A549 (cell line): ENCODE data around the gene VPS52. TPM values are rescaled to one million over a fixed set of nuclear protein-coding genes. Genes with fewer than 3 reads are reported as not detected.

Experiments
- ATAC-seq, 2 experiments: fragments of 200-7000 bp in 1 of 2; fragments of >200 bp in 1 of 2; cut with Nextera tagmentation in 1 of 2; cut with Tn5 transposase in 1 of 2; 3 replicates each; pipeline versions ENCODE4 v1.8.0 to v1.9.1; 2018 to 2020; ENCODE audit warnings: mild to moderate bottlenecking in 1 of 2, moderate library complexity in 1 of 2
- CTCF ChIA-PET: fragments of 300-600 bp; sonication (Branson Sonifier 250); formaldehyde crosslinking; extraction: SDS; loops from one replicate; lab custom pipeline; 2021; ENCODE audit warnings: antibody characterized with exemption, inconsistent platforms; lab: Yijun Ruan, JAX
- POLR2A ChIA-PET: fragments of 350-600 bp; formaldehyde crosslinking; extraction: SDS; loops from one replicate; lab custom pipeline; 2021; ENCODE audit warnings: antibody characterized with exemption, inconsistent platforms; lab: Yijun Ruan, JAX
- DNase-seq, 2 experiments: peaks; one replicate each; pipeline versions ENCODE4 v3.0.0 to v3.0.0-alpha.2; 2011 to 2016; ENCODE audit warnings: low read depth in 1 of 2, low spot score in 1 of 2
- FAIRE-seq: peaks from 2 replicates; lab custom pipeline; 2011; peaks lifted over from hg19 to GRCh38; lab: Jason Lieb, UNC
- H3K27ac ChIP-seq, 2 experiments: fragments of >200 bp; sonication (Bioruptor Twin); formaldehyde crosslinking; 3 replicates each; pipeline ENCODE4 v1.5.1; 2016 to 2017
- H3K4me1 ChIP-seq: fragments of >200 bp; sonication (Bioruptor Twin); formaldehyde crosslinking; 3 replicates; pipeline ENCODE4 v1.6.1; 2016
- H3K4me2 ChIP-seq: fragments of >200 bp; sonication (Bioruptor Twin); formaldehyde crosslinking; 3 replicates; pipeline ENCODE4 v1.6.1; 2016
- H3K4me3 ChIP-seq: fragments of >200 bp; sonication (Bioruptor Twin); formaldehyde crosslinking; 3 replicates; pipeline ENCODE4 v1.5.1; 2016
- H3K9me3 ChIP-seq: fragments of >200 bp; sonication (Bioruptor Twin); formaldehyde crosslinking; 3 replicates; pipeline ENCODE4 v1.6.1; 2016
- CBX2 ChIP-seq: fragments of 200-600 bp; sonication (generic); IDR thresholded peaks from 2 replicates; pipeline ENCODE4 v1.6.1; 2016; ENCODE audit warnings: low read depth, mild to moderate bottlenecking, borderline replicate concordance
- CBX8 ChIP-seq: fragments of 200-600 bp; sonication (generic); IDR thresholded peaks from 2 replicates; pipeline ENCODE4 v1.6.1; 2016
- CEBPB ChIP-seq, 2 experiments: fragments of >200 bp in 1 of 2; sonication (Bioruptor Twin) in 1 of 2; formaldehyde crosslinking in 1 of 2; IDR thresholded peaks; 2 replicates each; pipeline ENCODE4 v1.6.1; 2012 to 2016
- CHD4 ChIP-seq: fragments of 200-600 bp; sonication (generic); IDR thresholded peaks from 2 replicates; pipeline ENCODE4 v1.6.1; 2016; ENCODE audit warnings: antibody characterized with exemption, mild to moderate bottlenecking, borderline replicate concordance
- EHF ChIP-seq: fragments of 250-450 bp; sonication (Bioruptor Pico); IDR thresholded peaks from 2 replicates; pipeline ENCODE4 v1.5.0; 2020; ENCODE audit warnings: mild to moderate bottlenecking
- EHMT2 ChIP-seq: fragments of 200-600 bp; sonication (generic); IDR thresholded peaks from 2 replicates; pipeline ENCODE4 v1.6.1; 2016; ENCODE audit warnings: antibody characterized with exemption, low read depth, mild to moderate bottlenecking, moderate library complexity
- EP300 ChIP-seq, 2 experiments: fragments of >200 bp; sonication (Bioruptor Twin); formaldehyde crosslinking; IDR thresholded peaks; 2 replicates in 1 of 2; 3 replicates in 1 of 2; pipeline ENCODE4 v1.6.1; 2016 to 2017
- FOSL2 ChIP-seq, 2 experiments: fragments of 450-650 bp in 1 of 2; fragments of >200 bp in 1 of 2; sonication (Bioruptor Twin) in 1 of 2; formaldehyde crosslinking; IDR thresholded peaks; 2 replicates each; pipeline versions ENCODE4 v1.5.0 to v1.6.1; 2016 to 2020; ENCODE audit warnings: mild to moderate bottlenecking in 1 of 2, moderate library complexity in 1 of 2
- HDAC2 ChIP-seq: fragments of 200-600 bp; sonication (generic); IDR thresholded peaks from 2 replicates; pipeline ENCODE4 v1.6.1; 2016
- HEYL ChIP-seq: fragments of 250-450 bp; sonication (Bioruptor Pico); IDR thresholded peaks from 2 replicates; pipeline ENCODE4 v1.8.0; 2021; ENCODE audit warnings: mild to moderate bottlenecking, moderate library complexity
- HOXB13 ChIP-seq: fragments of 250-450 bp; sonication (Bioruptor Pico); IDR thresholded peaks from 2 replicates; pipeline ENCODE4 v1.5.0; 2020; ENCODE audit warnings: low read depth, mild to moderate bottlenecking, moderate library complexity
- JUN ChIP-seq, 2 experiments: fragments of >200 bp; sonication (Bioruptor Twin); formaldehyde crosslinking; IDR thresholded peaks; 2 replicates in 1 of 2; 3 replicates in 1 of 2; pipeline ENCODE4 v1.6.1; 2016 to 2017
- JUNB ChIP-seq: fragments of >200 bp; sonication (Bioruptor Twin); formaldehyde crosslinking; IDR thresholded peaks from 2 replicates; pipeline ENCODE4 v1.6.1; 2016
- KDM1A ChIP-seq: fragments of 200-600 bp; sonication (generic); IDR thresholded peaks from 2 replicates; pipeline ENCODE4 v1.6.1; 2016; ENCODE audit warnings: low read depth, mild to moderate bottlenecking
- KDM5A ChIP-seq: fragments of 200-600 bp; sonication (generic); IDR thresholded peaks from 2 replicates; pipeline ENCODE4 v1.6.1; 2016; ENCODE audit warnings: antibody characterized with exemption, mild to moderate bottlenecking
- MAZ ChIP-seq: fragments of 150-350 bp; IDR thresholded peaks from 2 replicates; pipeline ENCODE4 v1.6.1; 2014; ENCODE audit warnings: antibody characterized with exemption, low read depth, low read length, borderline replicate concordance
- NPAS2 ChIP-seq: fragments of 250-450 bp; sonication (Bioruptor Pico); IDR thresholded peaks from 2 replicates; pipeline ENCODE4 v1.8.0; 2022; ENCODE audit warnings: mild to moderate bottlenecking, moderate library complexity, borderline replicate concordance
- POLR2A ChIP-seq: IDR thresholded peaks from 2 replicates; pipeline ENCODE4 v1.6.1; 2012; ENCODE audit warnings: mild to moderate bottlenecking, low read length
- POLR2AphosphoS2 ChIP-seq: conservative IDR thresholded peaks from 2 replicates; pipeline ENCODE4 v1.6.1; 2012; ENCODE audit warnings: low read length, improper control_type of control experiment, inconsistent platforms
- RCOR1 ChIP-seq: fragments of 150-350 bp; IDR thresholded peaks from 2 replicates; pipeline ENCODE4 v1.6.1; 2014; ENCODE audit warnings: antibody characterized with exemption, low read length, low read depth
- RNF2 ChIP-seq: fragments of 200-600 bp; sonication (generic); IDR thresholded peaks from 2 replicates; pipeline ENCODE4 v1.6.1; 2016; ENCODE audit warnings: low read depth, mild to moderate bottlenecking, antibody characterized with exemption, moderate library complexity, borderline replicate concordance
- SMC3 ChIP-seq: fragments of >200 bp; sonication (Bioruptor Twin); formaldehyde crosslinking; IDR thresholded peaks from 3 replicates; pipeline ENCODE4 v1.6.1; 2018; ENCODE audit warnings: inconsistent platforms
- SREBF2 ChIP-seq: fragments of 450-650 bp; IDR thresholded peaks from 2 replicates; pipeline ENCODE4 v1.6.1; 2014; ENCODE audit warnings: mild to moderate bottlenecking, moderate library complexity
- TFCP2L1 ChIP-seq: fragments of 250-450 bp; sonication (Bioruptor Pico); IDR thresholded peaks from 2 replicates; pipeline ENCODE4 v1.5.0; 2021; ENCODE audit warnings: mild to moderate bottlenecking
- TP53 ChIP-seq: fragments of 250-450 bp; sonication (Bioruptor Pico); IDR thresholded peaks from 2 replicates; pipeline ENCODE4 v1.5.0; 2021; ENCODE audit warnings: mild to moderate bottlenecking, moderate library complexity
- WGBS: methylation state at CpG from one replicate; pipeline ENCODE4 v1.1.6; 2017; ENCODE audit errors: missing lambda C conversion rate; 5-methylcytosine and 5-hydroxymethylcytosine counted together
- polyA plus RNA-seq, 4 experiments: library from polyadenylated mRNA; depleted of rRNA in 3 of 4; stranded (reverse); fragments of >200 nt; fragmentation: RNase III in 1 of 4; extraction: RNeasy Plus Mini Kit Qiagen cat#74134 plus additional on column Dnase treatment in 1 of 4; gene quantifications; 2 replicates in 3 of 4; 3 replicates in 1 of 4; pipeline ENCODE4 v1.2.3, GENCODE V29; 2011 to 2017
- TF ChIP-seq, protein P1 (sequence below): fragments of >200 bp; sonication (Bioruptor Twin); formaldehyde crosslinking; IDR thresholded peaks from 2 replicates; pipeline ENCODE4 v1.6.1; 2016
- TF ChIP-seq, protein P2 (sequence below): IDR thresholded peaks from 2 replicates; pipeline ENCODE4 v1.6.1; 2012; ENCODE audit warnings: low read depth, borderline replicate concordance
- TF ChIP-seq, protein P3 (sequence below): fragments of >200 bp; sonication (Bioruptor Twin); formaldehyde crosslinking; IDR thresholded peaks from 3 replicates; pipeline ENCODE4 v1.5.1; 2016

The VPS52 gene
- polyA plus RNA-seq, 2 of the 4 experiments (the other 2 are of a cell fraction): 22.8 to 38.9 TPM

DNA sequence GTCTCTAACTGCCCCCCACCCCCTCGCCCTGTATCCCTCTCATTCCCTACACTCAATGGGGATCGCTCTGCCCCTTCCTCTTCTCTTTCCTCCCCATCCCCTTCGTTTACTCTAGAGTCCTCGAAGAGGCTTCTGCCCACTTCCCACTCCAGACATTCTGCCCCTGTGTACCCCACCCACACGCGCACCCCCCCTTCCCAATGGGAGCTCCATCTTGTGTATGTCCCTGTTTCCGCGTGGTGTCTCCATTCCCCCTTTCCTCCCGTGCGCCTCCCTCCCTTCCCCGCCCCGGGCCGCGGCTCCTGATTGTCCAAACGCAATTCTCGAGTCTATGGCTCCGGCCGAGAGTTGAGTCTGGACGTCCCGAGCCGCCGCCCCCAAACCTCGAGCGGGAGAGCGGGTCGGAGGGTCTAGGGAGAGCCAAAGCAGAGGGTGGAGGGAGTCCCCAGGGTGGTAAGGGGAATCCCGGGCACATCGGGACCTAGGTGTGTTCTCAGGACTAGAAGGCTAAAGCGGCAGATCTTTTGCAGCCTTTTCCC is 64.1 kb downstream of the VPS52 start:
- POLR2A ChIA-PET: interaction anchor here (0.5 to 1.9 kb wide), 4 partner anchors 41 to 236 kb away, joined by 3 to 13 read pairs (median 6); partner anchors contain the start of gene RGL2
- 15% methylated on average over 15 of the region's 29 CpGs for WGBS
- FAIRE-seq: no peak

DNA sequence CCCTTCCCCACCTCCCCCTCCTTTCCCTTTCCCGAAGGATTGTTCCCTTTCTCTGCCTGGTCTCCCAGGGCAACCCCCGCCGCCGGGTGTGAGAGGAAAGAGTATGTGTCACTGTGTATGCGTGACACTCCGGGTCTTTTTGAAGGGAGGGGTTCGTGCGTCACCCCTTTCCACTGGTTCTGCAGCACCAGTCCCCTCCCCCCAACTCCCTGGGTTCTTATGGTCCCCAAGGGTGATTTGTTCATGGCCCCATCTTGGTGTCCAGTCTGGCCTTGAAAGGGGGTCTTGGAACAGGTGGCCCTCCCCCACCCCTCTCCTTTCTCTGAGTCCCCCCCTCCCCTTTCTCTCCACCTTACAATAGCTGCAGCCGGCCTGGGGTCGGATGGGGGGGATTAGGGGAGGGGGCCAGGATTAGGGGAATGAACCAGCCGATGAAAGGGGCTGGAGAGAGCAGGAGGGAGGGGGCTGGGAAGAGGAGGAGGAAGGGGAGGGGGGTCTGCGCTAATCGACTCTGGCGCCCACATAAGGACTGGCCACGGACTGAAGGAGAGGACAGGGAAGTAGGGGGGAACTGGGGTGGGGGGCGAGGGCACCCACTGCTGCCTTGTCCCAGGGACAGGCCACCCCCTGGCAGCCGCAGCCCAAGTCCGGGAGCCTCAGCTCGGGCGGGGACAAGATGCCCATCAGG is 64.7 kb downstream of the VPS52 start:
- FAIRE-seq: no peak
- Histone ChIP-seq H3K4me1 (peaks cover 39% of the 10 kb centered on the region), H3K27ac (peak overlapping the region; percentile 97 to 100; a peak in 5 of 6 replicates), H3K4me2 (peak overlapping the region; percentile 76), H3K4me3 (peak overlapping the region; percentile 87; the same call in 2 of the 3 replicates), H3K9me3 (no peaks in the 10 kb centered on the region)
- no peak for DNase-seq
- ATAC-seq: no peak
- ChIA-PET CTCF (interaction anchor here (2.7 kb wide), 1 partner anchor 41 kb away, joined by 11 read pairs; no protein-coding TSS in a partner anchor), POLR2A (no interaction called here)
- WGBS: 68% methylated on average over 7 of the region's 20 CpGs
- TF ChIP-seq FOSL2 (IDR thresholded peaks at IDR 0.05) (no peak), FOSL2 (CRISPR knock-in tag; IDR thresholded peaks at IDR 0.05) (no peak), RNF2 (no peak), TFCP2L1 (no peak), RCOR1 (no peak), TP53 (no peak), CHD4 (no peak), EHMT2 (no peak), CBX2 (no peak), EP300 (IDR thresholded peaks at IDR 0.05) (no peak), JUN (IDR thresholded peaks at IDR 0.05) (no peak), POLR2AphosphoS2 (no peak), KDM1A (no peak), CBX8 (no peak), JUNB (no peak), CEBPB (IDR thresholded peaks at IDR 0.05) (no peak)
- TF ChIP-seq, protein P1, sequence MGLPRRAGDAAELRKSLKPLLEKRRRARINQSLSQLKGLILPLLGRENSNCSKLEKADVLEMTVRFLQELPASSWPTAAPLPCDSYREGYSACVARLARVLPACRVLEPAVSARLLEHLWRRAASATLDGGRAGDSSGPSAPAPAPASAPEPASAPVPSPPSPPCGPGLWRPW: no peak
- TF ChIP-seq, protein P2, sequence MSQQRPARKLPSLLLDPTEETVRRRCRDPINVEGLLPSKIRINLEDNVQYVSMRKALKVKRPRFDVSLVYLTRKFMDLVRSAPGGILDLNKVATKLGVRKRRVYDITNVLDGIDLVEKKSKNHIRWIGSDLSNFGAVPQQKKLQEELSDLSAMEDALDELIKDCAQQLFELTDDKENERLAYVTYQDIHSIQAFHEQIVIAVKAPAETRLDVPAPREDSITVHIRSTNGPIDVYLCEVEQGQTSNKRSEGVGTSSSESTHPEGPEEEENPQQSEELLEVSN: no peak

More for the DNA sequence above, 64.1 kb downstream of the VPS52 start:
- ATAC-seq: peak in 1 of 2 experiments; percentile 23; a peak in 3 of 6 replicates
- H3K27ac ChIP-seq: peak overlapping the region; percentile 97 to 100
- peak overlapping the region; percentile 87 for H3K4me3 ChIP-seq
- H3K9me3 ChIP-seq: no peaks in the 10 kb centered on the region
- 0 out of 2 replicates have a peak, but pooled peaks have one; percentile 4 for TF ChIP-seq POLR2A
- TF ChIP-seq JUN (IDR thresholded peaks at IDR 0.05): no peak
- CTCF ChIA-PET: interaction anchor here (1.3 to 2.7 kb wide), 2 partner anchors 27 to 41 kb away, joined by 5 to 11 read pairs; no protein-coding TSS in a partner anchor
- peak overlapping the region; percentile 76 for H3K4me2 ChIP-seq
- peak in 1 of 2 experiments; percentile 25 for DNase-seq
- H3K4me1 ChIP-seq: peaks cover 38% of the 10 kb centered on the region

DNA sequence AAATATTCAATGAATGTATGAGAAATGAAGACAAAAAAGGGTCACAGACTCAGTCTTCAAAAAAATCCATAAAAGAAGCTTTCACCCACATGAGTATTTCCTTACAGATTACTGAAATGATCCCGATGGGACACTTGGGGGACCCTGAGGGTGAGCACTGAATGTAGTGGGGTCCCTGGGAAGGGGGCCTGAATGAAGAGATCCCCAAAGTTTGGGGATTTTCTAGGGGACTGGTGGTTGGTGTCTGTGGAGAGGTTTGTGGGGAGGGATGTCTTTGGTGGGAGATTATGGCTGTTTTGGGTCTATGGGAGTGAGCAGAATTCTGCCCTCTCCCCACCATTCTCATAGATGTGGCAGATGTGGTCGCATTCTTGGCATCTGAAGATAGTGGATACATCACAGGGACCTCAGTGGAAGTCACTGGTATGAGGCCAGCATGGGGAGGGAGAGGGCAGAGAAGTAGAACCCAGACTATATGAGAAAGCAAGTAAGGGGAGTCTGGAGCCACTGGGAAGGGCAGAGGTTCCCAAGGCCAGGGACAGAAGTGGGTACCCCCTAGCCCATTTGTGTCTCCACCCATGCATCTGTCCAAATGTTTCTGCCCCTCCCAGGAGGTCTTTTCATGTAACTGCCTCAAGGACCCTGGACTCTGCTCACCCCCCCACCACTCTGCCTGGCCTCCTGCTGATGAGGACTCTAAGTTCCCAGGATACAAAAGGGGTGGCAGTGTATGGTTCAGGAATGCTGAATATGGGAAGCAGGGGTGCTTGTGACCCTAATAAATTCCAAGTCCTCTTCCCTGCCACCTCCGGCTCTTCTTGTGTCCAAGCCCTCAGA is 65.4 kb downstream of the VPS52 start:
- POLR2A ChIA-PET: interaction anchor here (1.5 kb wide), 1 partner anchor 235 kb away, joined by 4 read pairs; no protein-coding TSS in a partner anchor
- no peak for FAIRE-seq
- TF ChIP-seq HDAC2 (no peak), KDM5A (no peak), TP53 (no peak), MAZ (no peak), SMC3 (no peak), EHF (no peak), SREBF2 (no peak), NPAS2 (CRISPR knock-in tag) (no peak), HOXB13 (no peak), HEYL (CRISPR knock-in tag) (no peak), POLR2A (no peak)
- TF ChIP-seq, protein P3, sequence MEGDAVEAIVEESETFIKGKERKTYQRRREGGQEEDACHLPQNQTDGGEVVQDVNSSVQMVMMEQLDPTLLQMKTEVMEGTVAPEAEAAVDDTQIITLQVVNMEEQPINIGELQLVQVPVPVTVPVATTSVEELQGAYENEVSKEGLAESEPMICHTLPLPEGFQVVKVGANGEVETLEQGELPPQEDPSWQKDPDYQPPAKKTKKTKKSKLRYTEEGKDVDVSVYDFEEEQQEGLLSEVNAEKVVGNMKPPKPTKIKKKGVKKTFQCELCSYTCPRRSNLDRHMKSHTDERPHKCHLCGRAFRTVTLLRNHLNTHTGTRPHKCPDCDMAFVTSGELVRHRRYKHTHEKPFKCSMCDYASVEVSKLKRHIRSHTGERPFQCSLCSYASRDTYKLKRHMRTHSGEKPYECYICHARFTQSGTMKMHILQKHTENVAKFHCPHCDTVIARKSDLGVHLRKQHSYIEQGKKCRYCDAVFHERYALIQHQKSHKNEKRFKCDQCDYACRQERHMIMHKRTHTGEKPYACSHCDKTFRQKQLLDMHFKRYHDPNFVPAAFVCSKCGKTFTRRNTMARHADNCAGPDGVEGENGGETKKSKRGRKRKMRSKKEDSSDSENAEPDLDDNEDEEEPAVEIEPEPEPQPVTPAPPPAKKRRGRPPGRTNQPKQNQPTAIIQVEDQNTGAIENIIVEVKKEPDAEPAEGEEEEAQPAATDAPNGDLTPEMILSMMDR: no peak
- TF ChIP-seq, protein P2: no peak

More for the DNA sequence above, 65.4 kb downstream of the VPS52 start:
- CTCF ChIA-PET: interaction anchor here (0.6 to 2.4 kb wide), 3 partner anchors 8 to 42 kb away, joined by 3 to 9 read pairs (median 4); no protein-coding TSS in a partner anchor
- peaks cover 46% of the 10 kb centered on the region for H3K4me1 ChIP-seq
- no peak overlapping the region for H3K4me3 ChIP-seq
- DNase-seq (no peak), ATAC-seq (no peak)
- H3K27ac ChIP-seq: peak overlapping the region; percentile 87 to 100; a peak in 5 of 6 replicates
- WGBS: 83% methylated on average over 3 of the region's 3 CpGs
- no peaks in the 10 kb centered on the region for H3K9me3 ChIP-seq
- peak overlapping the region; percentile 76 for H3K4me2 ChIP-seq
